PC-3 (cell line): Measurements from ENCODE around the gene THOC1. TPM values are rescaled to one million over a fixed set of nuclear protein-coding genes. Genes with fewer than 3 reads are reported as not detected.
A peak's percentile ranks its signal among the peaks of the same experiment; 100 is the strongest.

ENCODE experiments used
- ATAC-seq: fragments of 200-7000 bp; cut with Tn5 transposase; 2 replicates; pipeline ENCODE4 v1.9.1; 2020; ENCODE audit warnings: mild to moderate bottlenecking, moderate library complexity
- BruUV-seq: library from RNA; stranded (reverse); fragments of 400-500 nt; replicated peaks from 2 replicates; lab custom pipeline; 2021; lab: Mats Ljungman, UMichigan
- CTCF ChIA-PET: fragments of 300-600 bp; sonication (Branson Sonifier 250); formaldehyde crosslinking; loops from one replicate; lab custom pipeline; 2022; ENCODE audit warnings: antibody characterized with exemption; lab: Charles Lee
- POLR2A ChIA-PET: fragments of 300-600 bp; sonication (Branson Sonifier 250); formaldehyde crosslinking; loops from one replicate; lab custom pipeline; 2022; ENCODE audit warnings: antibody characterized with exemption; ENCODE audit not compliant: unreplicated experiment; lab: Charles Lee
- DNase-seq: peaks from one replicate; pipeline ENCODE4 v3.0.0-alpha.2; 2015
- H2AFZ ChIP-seq: fragments of 300-600 bp; sonication (generic); 2 replicates; pipeline ENCODE4 v1.6.0; 2016; ENCODE audit warnings: antibody characterized with exemption, low read length
- H3F3A ChIP-seq: fragments of 300-600 bp; sonication (generic); one replicate; pipeline ENCODE4 v1.6.0; 2017; ENCODE audit warnings: antibody characterized with exemption, low read length, control low read depth, mild to moderate bottlenecking; ENCODE audit not compliant: unreplicated experiment
- H3K27ac ChIP-seq: fragments of 300-600 bp; sonication (generic); 2 replicates; pipeline ENCODE4 v1.5.1; 2016; ENCODE audit warnings: mild to moderate bottlenecking, low read length
- H3K27me3 ChIP-seq: fragments of 300-600 bp; sonication (generic); 2 replicates; pipeline ENCODE4 v1.6.1; 2016; ENCODE audit warnings: low read length, mixed read lengths
- H3K36me3 ChIP-seq: fragments of 300-600 bp; sonication (generic); 2 replicates; pipeline ENCODE4 v1.6.1; 2016; ENCODE audit warnings: low read depth, mixed run types, low read length, mixed read lengths
- H3K4me1 ChIP-seq: fragments of 300-600 bp; sonication (generic); 2 replicates; pipeline ENCODE4 v1.5.1; 2016; ENCODE audit warnings: low read length; ENCODE audit not compliant: insufficient read depth
- H3K4me2 ChIP-seq: fragments of 300-600 bp; sonication (generic); 2 replicates; pipeline ENCODE4 v1.6.0; 2016; ENCODE audit warnings: low read length
- H3K4me3 ChIP-seq: fragments of 300-600 bp; sonication (generic); 2 replicates; pipeline ENCODE4 v1.5.1; 2016; ENCODE audit warnings: mild to moderate bottlenecking, low read length, mixed read lengths
- H3K79me2 ChIP-seq: fragments of 300-600 bp; sonication (generic); 2 replicates; pipeline ENCODE4 v1.6.1; 2017; ENCODE audit warnings: low read length, mixed read lengths
- H3K9ac ChIP-seq: fragments of 300-600 bp; sonication (generic); 2 replicates; pipeline ENCODE4 v1.6.0; 2016; ENCODE audit warnings: mild to moderate bottlenecking, low read length
- H3K9me2 ChIP-seq: fragments of 300-600 bp; sonication (generic); replicated peaks from 2 replicates; pipeline ENCODE4 v1.6.1; 2016; ENCODE audit warnings: mixed run types, low read length, mixed read lengths
- H3K9me3 ChIP-seq: fragments of 300-600 bp; sonication (generic); 2 replicates; pipeline ENCODE4 v1.6.1; 2016; ENCODE audit warnings: low read length, mixed read lengths
- H4K20me1 ChIP-seq: fragments of 300-600 bp; sonication (generic); 2 replicates; pipeline ENCODE4 v1.6.1; 2016; ENCODE audit warnings: low read length, mixed read lengths
- EZH2 ChIP-seq: fragments of 300-600 bp; sonication (generic); IDR thresholded peaks from one replicate; pipeline ENCODE4 v1.6.1; 2017; ENCODE audit warnings: antibody characterized with exemption, mild to moderate bottlenecking, low read length; ENCODE audit not compliant: unreplicated experiment
- EZH2phosphoT487 ChIP-seq: fragments of 300-600 bp; sonication (generic); IDR thresholded peaks from 2 replicates; pipeline ENCODE4 v1.6.1; 2018; ENCODE audit warnings: mild to moderate bottlenecking, antibody characterized with exemption, low read length, borderline replicate concordance
- intact Hi-C: fragments of 100-400 bp; cut with micrococcal nuclease; formaldehyde crosslinking; loops from 2 replicates; pipeline ENCODE4 v1.9.0; 2023
- total RNA-seq: library from RNA; depleted of rRNA; stranded (reverse); fragments of >200 nt; gene quantifications from 2 replicates; pipeline ENCODE4 v1.2.3, GENCODE V29; 2014
- TF ChIP-seq, protein P1 (sequence below): fragments of 300-600 bp; sonication (generic); conservative IDR thresholded peaks from 2 replicates; pipeline ENCODE4 v1.5.1; 2017; ENCODE audit warnings: antibody characterized with exemption, low read depth, mild to moderate bottlenecking, low read length

Gene THOC1
- total RNA-seq, 1 experiment from 2014 or later = 43.5 TPM

- ATAC-seq (peak; percentile 23), DNase-seq (no peak)
- ChIA-PET CTCF (interaction anchor here (0.6 kb wide), 1 partner anchor 98 kb away, joined by 3 read pairs; no protein-coding TSS in a partner anchor), POLR2A (interaction anchor here (0.8 to 1.0 kb wide), 2 partner anchors 10 to 41 kb away, joined by 3 to 10 read pairs; partner anchors contain the start of gene USP14)
- Histone ChIP-seq H4K20me1 (peaks cover 7% of the 10 kb centered on the region; the same call in 1 of the 2 replicates), H3K9me2 (no peaks in the 10 kb centered on the region), H3K9ac (no peak overlapping the region), H3K36me3 (peaks cover 63% of the 10 kb centered on the region), H2AFZ (no peak overlapping the region), H3K4me3 (no peak overlapping the region), H3K27ac (peak overlapping the region; percentile 66), H3K79me2 (peaks cover 6% of the 10 kb centered on the region), H3K4me1 (peaks cover 10% of the 10 kb centered on the region), H3K27me3 (no peaks in the 10 kb centered on the region), H3K9me3 (no peaks in the 10 kb centered on the region), H3K4me2 (no peak overlapping the region), H3F3A (peaks cover 3% of the 10 kb centered on the region)
- intact Hi-C loops = loop anchor here (1.0 kb wide), 1 partner anchor 8 kb away; no protein-coding TSS in a partner anchor
- TF ChIP-seq EZH2phosphoT487 = no peak
- no peak for TF ChIP-seq EZH2
- TF ChIP-seq, protein P1, sequence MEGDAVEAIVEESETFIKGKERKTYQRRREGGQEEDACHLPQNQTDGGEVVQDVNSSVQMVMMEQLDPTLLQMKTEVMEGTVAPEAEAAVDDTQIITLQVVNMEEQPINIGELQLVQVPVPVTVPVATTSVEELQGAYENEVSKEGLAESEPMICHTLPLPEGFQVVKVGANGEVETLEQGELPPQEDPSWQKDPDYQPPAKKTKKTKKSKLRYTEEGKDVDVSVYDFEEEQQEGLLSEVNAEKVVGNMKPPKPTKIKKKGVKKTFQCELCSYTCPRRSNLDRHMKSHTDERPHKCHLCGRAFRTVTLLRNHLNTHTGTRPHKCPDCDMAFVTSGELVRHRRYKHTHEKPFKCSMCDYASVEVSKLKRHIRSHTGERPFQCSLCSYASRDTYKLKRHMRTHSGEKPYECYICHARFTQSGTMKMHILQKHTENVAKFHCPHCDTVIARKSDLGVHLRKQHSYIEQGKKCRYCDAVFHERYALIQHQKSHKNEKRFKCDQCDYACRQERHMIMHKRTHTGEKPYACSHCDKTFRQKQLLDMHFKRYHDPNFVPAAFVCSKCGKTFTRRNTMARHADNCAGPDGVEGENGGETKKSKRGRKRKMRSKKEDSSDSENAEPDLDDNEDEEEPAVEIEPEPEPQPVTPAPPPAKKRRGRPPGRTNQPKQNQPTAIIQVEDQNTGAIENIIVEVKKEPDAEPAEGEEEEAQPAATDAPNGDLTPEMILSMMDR = no peak
- no TSS peak for BruUV-seq
These were observed 68.6 kb downstream of the THOC1 start for GRCh38 chr18:199214-199613.

DNA sequence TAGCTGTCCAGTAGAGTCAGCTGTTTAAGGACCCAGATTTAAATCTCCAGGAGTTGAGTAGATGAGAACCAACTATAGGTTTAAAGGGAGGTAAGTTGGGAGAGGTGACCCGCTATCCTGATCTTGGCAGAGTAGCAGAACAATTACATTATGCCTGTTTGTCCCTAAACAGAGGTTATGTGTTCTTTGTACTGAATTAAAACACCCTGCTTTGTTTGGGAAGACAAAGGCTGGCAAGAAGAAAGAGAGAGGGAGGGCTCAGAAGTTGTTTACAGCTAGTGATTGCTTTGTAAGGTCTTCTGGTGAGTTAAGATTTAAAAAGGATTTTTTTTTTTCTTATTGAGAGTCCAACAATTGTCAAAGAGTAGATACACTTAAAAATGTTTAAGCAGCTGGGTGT lies 72.2 kb downstream of the THOC1 start:
- no peak for ATAC-seq
- CTCF ChIA-PET = no interaction called here
- Histone ChIP-seq H4K20me1 (peaks cover 10% of the 10 kb centered on the region; the same call in 1 of the 2 replicates), H3K4me1 (peaks cover 10% of the 10 kb centered on the region), H3K4me2 (no peak overlapping the region), H3K79me2 (peaks cover 28% of the 10 kb centered on the region), H3F3A (peaks cover 3% of the 10 kb centered on the region), H3K36me3 (peaks cover 50% of the 10 kb centered on the region), H3K27me3 (no peaks in the 10 kb centered on the region), H3K27ac (no peak overlapping the region), H3K9me2 (no peaks in the 10 kb centered on the region), H3K9ac (no peak overlapping the region), H2AFZ (no peak overlapping the region), H3K4me3 (no peak overlapping the region), H3K9me3 (no peaks in the 10 kb centered on the region)
- no peak for DNase-seq
- intact Hi-C loops = no loop called here
- POLR2A ChIA-PET = no interaction called here
- BruUV-seq = no TSS peak
- TF ChIP-seq EZH2 = no peak
- TF ChIP-seq, protein P1 = no peak

- Histone ChIP-seq H4K20me1 (peaks cover 18% of the 10 kb centered on the region), H3K79me2 (peaks cover 55% of the 10 kb centered on the region), H3K9me3 (no peaks in the 10 kb centered on the region), H3F3A (peaks cover 3% of the 10 kb centered on the region), H3K36me3 (peaks cover 34% of the 10 kb centered on the region), H3K27me3 (no peaks in the 10 kb centered on the region), H3K9ac (no peak overlapping the region), H3K4me1 (no peaks in the 10 kb centered on the region), H3K9me2 (no peaks in the 10 kb centered on the region), H2AFZ (no peak overlapping the region), H3K4me3 (no peak overlapping the region), H3K4me2 (no peak overlapping the region), H3K27ac (no peak overlapping the region)
- ATAC-seq (no peak), DNase-seq (no peak)
- BruUV-seq = no TSS peak
- intact Hi-C loops = no loop called here
- POLR2A ChIA-PET = no interaction called here
- TF ChIP-seq EZH2phosphoT487 = no peak
- TF ChIP-seq EZH2 = no peak
- TF ChIP-seq, protein P1 = no peak
- CTCF ChIA-PET = no interaction called here
These were observed 75.0 kb downstream of the THOC1 start for GRCh38 chr18:192801-193200.
